B cell (primary cell): ENCODE data around the gene PSD. TPM values are rescaled to one million over a fixed set of nuclear protein-coding genes. Genes with fewer than 3 reads are reported as not detected.

Experiments
- ATAC-seq: fragments of 200-7000 bp; cut with Tn5 transposase; one replicate; pipeline ENCODE4 v1.10.0; 2021; ENCODE audit warnings: low read depth, mild to moderate bottlenecking, moderate number of reproducible peaks, moderate library complexity
- CTCF ChIA-PET: fragments of 350-600 bp; sonication (Branson Sonifier 250); formaldehyde crosslinking; loops from one replicate; lab custom pipeline; 2021; ENCODE audit warnings: antibody characterized with exemption, inconsistent platforms; lab: Charles Lee
- POLR2A ChIA-PET: fragments of 350-600 bp; sonication (Branson Sonifier 250); formaldehyde crosslinking; loops from one replicate; lab custom pipeline; 2021; ENCODE audit warnings: antibody characterized with exemption; lab: Charles Lee
- DNase-seq: peaks from one replicate; pipeline ENCODE4 v3.0.0; 2013
- H2AFZ ChIP-seq: 2 replicates; pipeline ENCODE4 v1.6.1; 2012; ENCODE audit warnings: mild to moderate bottlenecking, low read depth, low read length; ENCODE audit not compliant: insufficient read depth, poor library complexity, severe bottlenecking
- H3K27ac ChIP-seq, 2 donors: 1 replicate in 1 of 2; 2 replicates in 1 of 2; pipeline ENCODE4 v1.5.1; 2012 to 2013; ENCODE audit warnings: low read length in 2 of 2, mild to moderate bottlenecking in 2 of 2, moderate library complexity in 1 of 2
- H3K27me3 ChIP-seq, 4 experiments: fragments of 200-600 bp in 1 of 4; sonication (generic) in 1 of 4; replicated peaks in 1 of 4; 1 replicate in 2 of 4; 2 replicates in 2 of 4; pipeline versions ENCODE4 v1.6.1 to v1.7.0; 2013 to 2016; ENCODE audit warnings: low read length in 3 of 4, mild to moderate bottlenecking in 2 of 4, mixed read lengths in 1 of 4, moderate library complexity in 1 of 4; ENCODE audit not compliant: insufficient read depth in 4 of 4, control insufficient read depth in 3 of 4; ENCODE audit errors: control extremely low read depth in 1 of 4
- H3K36me3 ChIP-seq, 2 experiments: replicated peaks in 1 of 2; 1 replicate in 1 of 2; 2 replicates in 1 of 2; pipeline versions ENCODE4 v1.6.1 to v1.7.1; 2013; ENCODE audit warnings: low read length in 1 of 2; ENCODE audit not compliant: insufficient read depth in 2 of 2, control insufficient read depth in 1 of 2; ENCODE audit errors: control extremely low read depth in 1 of 2, extremely low read depth in 1 of 2
- H3K4me1 ChIP-seq, 2 donors: fragments of 200-600 bp in 1 of 2; sonication (generic) in 1 of 2; 1 replicate in 1 of 2; 2 replicates in 1 of 2; pipeline versions ENCODE4 v1.5.1 to v1.6.1; 2013 to 2017; ENCODE audit warnings: low read length in 2 of 2; ENCODE audit not compliant: control insufficient read depth in 2 of 2, insufficient read depth in 2 of 2
- H3K4me2 ChIP-seq: replicated peaks from 2 replicates; pipeline ENCODE3; 2012; ENCODE audit warnings: mild to moderate bottlenecking, low read depth, low read length; ENCODE audit not compliant: poor library complexity, severe bottlenecking
- H3K4me3 ChIP-seq, 5 experiments: fragments of 200-600 bp in 1 of 5; sonication (generic) in 1 of 5; 1 replicate in 3 of 5; 2 replicates in 2 of 5; pipeline versions ENCODE4 v1.5.1 to v1.7.0; 2011 to 2016; ENCODE audit warnings: low read length in 4 of 5, mild to moderate bottlenecking in 4 of 5, low read depth in 2 of 5, control low read depth in 1 of 5, moderate library complexity in 1 of 5; ENCODE audit not compliant: insufficient read depth in 1 of 5; ENCODE audit errors: control extremely low read depth in 1 of 5, extremely low read depth in 1 of 5
- H3K79me2 ChIP-seq: fragments of 200-600 bp; sonication (generic); one replicate; pipeline ENCODE4 v1.6.0; 2016; ENCODE audit warnings: low read length; ENCODE audit not compliant: control insufficient read depth, insufficient read depth
- H3K9ac ChIP-seq: fragments of 200-600 bp; sonication (generic); 2 replicates; pipeline ENCODE4 v1.6.1; 2017; ENCODE audit warnings: mild to moderate bottlenecking, low read length, moderate library complexity
- H3K9me3 ChIP-seq, 3 donors: one replicate each; pipeline versions ENCODE4 v1.6.1 to v1.7.1; 2013; ENCODE audit warnings: low read length in 2 of 3; ENCODE audit not compliant: control insufficient read depth in 2 of 3, insufficient read depth in 1 of 3; ENCODE audit errors: control extremely low read depth in 1 of 3
- H4K20me1 ChIP-seq: 2 replicates; pipeline ENCODE4 v1.6.0; 2012; ENCODE audit warnings: mild to moderate bottlenecking, low read length; ENCODE audit not compliant: insufficient read depth, control insufficient read depth, poor library complexity, severe bottlenecking
- H3K27ac Mint-ChIP-seq: one replicate; pipeline ENCODE4 v1.8.0; 2021; ENCODE audit warnings: mixed read lengths
- H3K27me3 Mint-ChIP-seq: one replicate; pipeline ENCODE4 v1.8.0; 2021; ENCODE audit warnings: mixed read lengths
- H3K4me1 Mint-ChIP-seq: one replicate; pipeline ENCODE4 v1.8.0; 2021; ENCODE audit warnings: mixed read lengths
- H3K4me3 Mint-ChIP-seq: one replicate; pipeline ENCODE4 v1.8.0; 2021; ENCODE audit warnings: mixed read lengths
- H3K9me3 Mint-ChIP-seq: one replicate; pipeline ENCODE4 v1.8.0; 2022; ENCODE audit warnings: mixed read lengths; ENCODE audit not compliant: insufficient read depth
- CTCF ChIP-seq: fragments of 200-600 bp; IDR thresholded peaks from one replicate; pipeline ENCODE4 v1.8.0; 2022; ENCODE audit warnings: antibody characterized with exemption, mild to moderate bottlenecking
- EZH2 ChIP-seq: IDR thresholded peaks from 2 replicates; pipeline ENCODE4 v1.6.1; 2012; ENCODE audit warnings: borderline replicate concordance, low read depth, mild to moderate bottlenecking, moderate library complexity, low read length; ENCODE audit not compliant: insufficient read depth, poor library complexity, severe bottlenecking
- WGBS: methylation state at CpG from one replicate; pipeline ENCODE4 v1.1.5; 2013; ENCODE audit warnings: missing lambda C conversion rate; ENCODE audit not compliant: insufficient coverage; 5-methylcytosine and 5-hydroxymethylcytosine counted together
- intact Hi-C: fragments of 100-400 bp; cut with micrococcal nuclease; formaldehyde crosslinking; loops from one replicate; pipeline ENCODE4 v1.10.0; 2022
- polyA plus RNA-seq: library from polyadenylated mRNA; depleted of rRNA; stranded (reverse); fragments of >200 nt; gene quantifications from 2 replicates; pipeline ENCODE4 v1.2.3, GENCODE V29; 2012
- total RNA-seq, 2 donors: library from RNA; stranded (reverse); fragments of 120-200 nt in 1 of 2; gene quantifications; 1 replicate in 1 of 2; 2 replicates in 1 of 2; pipeline versions ENCODE4 v1.2.3 to v1.2.4, GENCODE V29; 2013 to 2022

Gene PSD
- total and polyA plus RNA-seq, 2 donors (not counting 1 experiment from before 2014, with no cell fraction given), result 0.52 to 0.81 TPM

- peaks cover 16% of the 10 kb centered on the region for H3K4me1 Mint-ChIP-seq
- POLR2A ChIA-PET, result no interaction called here
- 92% methylated on average over 2 of the region's 3 CpGs for WGBS
- no peaks in the 10 kb centered on the region for H3K27me3 ChIP-seq
- H3K4me2 ChIP-seq, result no peak overlapping the region
- H3K9me3 Mint-ChIP-seq, result no peaks in the 10 kb centered on the region
- ATAC-seq (no peak), DNase-seq (no peak)
- CTCF ChIA-PET, result interaction anchor here (0.6 to 2.3 kb wide), 4 partner anchors 10 to 265 kb away, joined by 3 to 11 read pairs (median 6); no protein-coding TSS in a partner anchor
- no peak overlapping the region for H3K4me3 Mint-ChIP-seq
- H3K4me1 ChIP-seq, result peaks cover 4 to 11% of the 10 kb centered on the region in 2 donors
- no peak for TF ChIP-seq EZH2
- no peak for TF ChIP-seq CTCF
- no peak overlapping the region for H3K27ac ChIP-seq
- no peak overlapping the region for H3K4me3 ChIP-seq
- no peaks in the 10 kb centered on the region for H3K36me3 ChIP-seq
- intact Hi-C loops, result no loop called here
- no peak overlapping the region for H3K9ac ChIP-seq
- peaks cover 10% of the 10 kb centered on the region for H4K20me1 ChIP-seq
- no peak overlapping the region for H2AFZ ChIP-seq
- peaks cover 9% of the 10 kb centered on the region for H3K79me2 ChIP-seq
- H3K27me3 Mint-ChIP-seq, result no peaks in the 10 kb centered on the region
- no peak overlapping the region for H3K27ac Mint-ChIP-seq
- no peaks in the 10 kb centered on the region for H3K9me3 ChIP-seq
These were observed 28.7 kb downstream of the PSD start for GRCh38 chr10:102389894-102390293.

GRCh38 chr10:102384606-102385429 is 33.8 kb downstream of the PSD start:
- no peak overlapping the region for H3K27ac ChIP-seq
- peaks cover 0 to 8% of the 10 kb centered on the region in 2 donors for H3K4me1 ChIP-seq
- H3K27me3 ChIP-seq, result no peaks in the 10 kb centered on the region
- no peak overlapping the region for H3K4me3 ChIP-seq
- Mint-ChIP-seq H3K27ac (no peak overlapping the region), H3K27me3 (no peaks in the 10 kb centered on the region), H3K4me3 (peak overlapping the region; percentile 37), H3K9me3 (no peaks in the 10 kb centered on the region), H3K4me1 (peaks cover 12% of the 10 kb centered on the region)
- 100% methylated on average over 1 of the region's 4 CpGs for WGBS
- ChIA-PET CTCF (interaction anchor here (0.7 to 3.4 kb wide), 19 partner anchors 10 to 533 kb away, joined by 3 to 29 read pairs (median 4); partner anchors contain the start of genes CNNM2 and NFKB2), POLR2A (interaction anchor here (0.7 to 0.9 kb wide), 2 partner anchors 9 to 1083 kb away, joined by 3 read pairs; no protein-coding TSS in a partner anchor)
- no peak for DNase-seq
- peaks cover 0 to 26% of the 10 kb centered on the region in 2 experiments for H3K36me3 ChIP-seq
- H3K79me2 ChIP-seq, result no peaks in the 10 kb centered on the region
- TF ChIP-seq EZH2 (no peak), CTCF (no peak)
- H3K9ac ChIP-seq, result no peak overlapping the region
- intact Hi-C loops, result no loop called here
- no peaks in the 10 kb centered on the region for H4K20me1 ChIP-seq
- peak; percentile 28 for ATAC-seq
- no peaks in the 10 kb centered on the region for H3K9me3 ChIP-seq
- H2AFZ ChIP-seq, result no peak overlapping the region
- no peak overlapping the region for H3K4me2 ChIP-seq
